MM.1S (cell line): Measurements from ENCODE around the gene DCTN2.

Source experiments
- DNase-seq: peaks from one replicate; pipeline ENCODE4 v3.0.0-alpha.2; 2015
- H2AFZ ChIP-seq: fragments of 300-600 bp; sonication (generic); 2 replicates; pipeline ENCODE4 v1.6.0; 2016; ENCODE audit warnings: antibody characterized with exemption, low read length
- H3F3A ChIP-seq: fragments of 300-600 bp; sonication (generic); 2 replicates; pipeline ENCODE4 v1.6.1; 2016; ENCODE audit warnings: mild to moderate bottlenecking, antibody characterized with exemption, low read length, moderate library complexity, mixed read lengths; ENCODE audit not compliant: insufficient read depth
- H3K27ac ChIP-seq: fragments of 300-600 bp; sonication (generic); 2 replicates; pipeline ENCODE4 v1.5.1; 2016; ENCODE audit warnings: mild to moderate bottlenecking, low read length
- H3K27me3 ChIP-seq: fragments of 300-600 bp; sonication (generic); replicated peaks from 2 replicates; pipeline ENCODE4 v1.6.0; 2016; ENCODE audit warnings: low read length; ENCODE audit not compliant: insufficient read depth
- H3K36me3 ChIP-seq: fragments of 300-600 bp; sonication (generic); replicated peaks from 2 replicates; pipeline ENCODE4 v1.6.1; 2016; ENCODE audit warnings: mild to moderate bottlenecking, low read length, mixed read lengths; ENCODE audit not compliant: insufficient read depth
- H3K4me1 ChIP-seq: fragments of 300-600 bp; sonication (generic); 2 replicates; pipeline ENCODE4 v1.6.1; 2016; ENCODE audit warnings: low read length, mixed read lengths
- H3K4me2 ChIP-seq: fragments of 300-600 bp; sonication (generic); 2 replicates; pipeline ENCODE4 v1.6.0; 2016; ENCODE audit warnings: low read depth, low read length
- H3K4me3 ChIP-seq: fragments of 300-600 bp; sonication (generic); 2 replicates; pipeline ENCODE4 v1.5.1; 2016; ENCODE audit warnings: low read length, mixed read lengths
- H3K79me2 ChIP-seq: fragments of 300-600 bp; sonication (generic); 2 replicates; pipeline ENCODE4 v1.6.1; 2016; ENCODE audit warnings: mixed run types, low read length, mixed read lengths
- H3K9ac ChIP-seq: fragments of 300-600 bp; sonication (generic); 2 replicates; pipeline ENCODE4 v1.6.1; 2016; ENCODE audit warnings: low read length, mixed read lengths
- H3K9me2 ChIP-seq: fragments of 300-600 bp; sonication (generic); replicated peaks from 2 replicates; pipeline ENCODE4 v1.6.1; 2016; ENCODE audit warnings: mild to moderate bottlenecking, low read length, mixed read lengths; ENCODE audit not compliant: insufficient read depth
- H3K9me3 ChIP-seq: fragments of 300-600 bp; sonication (generic); replicated peaks from 2 replicates; pipeline ENCODE4 v1.6.1; 2016; ENCODE audit warnings: mild to moderate bottlenecking, low read length, mixed read lengths; ENCODE audit not compliant: insufficient read depth
- H4K20me1 ChIP-seq: fragments of 300-600 bp; sonication (generic); 2 replicates; pipeline ENCODE4 v1.6.1; 2016; ENCODE audit warnings: mild to moderate bottlenecking, low read length, moderate library complexity, mixed read lengths; ENCODE audit not compliant: insufficient read depth
- CTCF ChIP-seq: fragments of 300-600 bp; sonication (generic); IDR thresholded peaks from 2 replicates; pipeline ENCODE4 v1.5.1; 2016; ENCODE audit warnings: antibody characterized with exemption, low read length, mixed read lengths
- EZH2 ChIP-seq: fragments of 300-600 bp; sonication (generic); optimal IDR thresholded peaks from 2 replicates; pipeline ENCODE3; 2017; ENCODE audit warnings: low read depth, mild to moderate bottlenecking, antibody characterized with exemption, low read length, mixed read lengths
- EZH2phosphoT487 ChIP-seq: fragments of 300-600 bp; sonication (generic); IDR thresholded peaks from 2 replicates; pipeline ENCODE4 v1.6.1; 2018; ENCODE audit warnings: antibody characterized with exemption, low read length

The DCTN2 gene

GRCh38 chr12:57586832-57587429 is 39.9 kb upstream of the DCTN2 start:
- no peak for DNase-seq
- Histone ChIP-seq H4K20me1 (no peaks in the 10 kb centered on the region), H3K9me3 (no peaks in the 10 kb centered on the region)

GRCh38 chr12:57586128-57586527 is 39.1 kb upstream of the DCTN2 start:
- no peak overlapping the region for H2AFZ ChIP-seq
- no peak overlapping the region for H3K9ac ChIP-seq
- no peak overlapping the region for H3K4me2 ChIP-seq
- H3K79me2 ChIP-seq, result peaks cover under 1% of the 10 kb centered on the region; the same call in 1 of the 2 replicates
- no peaks in the 10 kb centered on the region for H3K9me3 ChIP-seq
- no peaks in the 10 kb centered on the region for H3K9me2 ChIP-seq
- H3K4me1 ChIP-seq, result peaks cover 5% of the 10 kb centered on the region; the same call in 1 of the 2 replicates
- peaks cover 32% of the 10 kb centered on the region for H3K27me3 ChIP-seq
- H3K4me3 ChIP-seq, result no peak overlapping the region
- no peak overlapping the region for H3K27ac ChIP-seq
- 0 out of 2 replicates have a peak, but pooled peaks cover 3% of the 10 kb centered on the region for H3F3A ChIP-seq
- TF ChIP-seq CTCF, result no peak
- no peak for TF ChIP-seq EZH2phosphoT487
- TF ChIP-seq EZH2, result no peak
- DNase-seq, result no peak
- H3K36me3 ChIP-seq, result no peaks in the 10 kb centered on the region
- H4K20me1 ChIP-seq, result no peaks in the 10 kb centered on the region

More at GRCh38 chr12:57586832-57587429, 39.9 kb upstream of the DCTN2 start:
- no peak overlapping the region for H3K4me2 ChIP-seq
- 0 out of 2 replicates have a peak, but pooled peaks cover 3% of the 10 kb centered on the region for H3F3A ChIP-seq
- peaks cover 28% of the 10 kb centered on the region for H3K27me3 ChIP-seq
- no peaks in the 10 kb centered on the region for H3K36me3 ChIP-seq
- H3K4me3 ChIP-seq, result no peak overlapping the region
- peaks cover 8% of the 10 kb centered on the region for H3K79me2 ChIP-seq
- H3K4me1 ChIP-seq, result peaks cover 7% of the 10 kb centered on the region; the same call in 1 of the 2 replicates
- H3K9me2 ChIP-seq, result no peaks in the 10 kb centered on the region
- no peak overlapping the region for H2AFZ ChIP-seq
- H3K27ac ChIP-seq, result no peak overlapping the region
- no peak overlapping the region for H3K9ac ChIP-seq
- no peak for TF ChIP-seq CTCF
- TF ChIP-seq EZH2, result no peak
- TF ChIP-seq EZH2phosphoT487, result no peak

- no peaks in the 10 kb centered on the region for H3K79me2 ChIP-seq
- no peaks in the 10 kb centered on the region for H4K20me1 ChIP-seq
- H3K36me3 ChIP-seq, result no peaks in the 10 kb centered on the region
- no peaks in the 10 kb centered on the region for H3F3A ChIP-seq
- TF ChIP-seq EZH2phosphoT487 (no peak), EZH2 (no peak), CTCF (no peak)
- no peaks in the 10 kb centered on the region for H3K9me2 ChIP-seq
- no peak overlapping the region for H2AFZ ChIP-seq
- H3K27me3 ChIP-seq, result peaks cover 32% of the 10 kb centered on the region
- DNase-seq, result no peak
- no peak overlapping the region for H3K4me3 ChIP-seq
- H3K27ac ChIP-seq, result no peak overlapping the region
- no peak overlapping the region for H3K9ac ChIP-seq
- H3K4me2 ChIP-seq, result no peak overlapping the region
- no peaks in the 10 kb centered on the region for H3K9me3 ChIP-seq
- no peaks in the 10 kb centered on the region for H3K4me1 ChIP-seq
Measured at GRCh38 chr12:57585156-57585555, 38.2 kb upstream of the DCTN2 start.
